HEK293 (cell line): ENCODE data around the gene GUCY1A2.

Source experiments
- CTCF ChIA-PET: fragments of 350-600 bp; formaldehyde crosslinking; extraction: SDS; loops from one replicate; lab custom pipeline; 2021; ENCODE audit warnings: antibody characterized with exemption; lab: Yijun Ruan, JAX
- POLR2A ChIA-PET: fragments of 300-600 bp; formaldehyde crosslinking; extraction: SDS; loops from one replicate; lab custom pipeline; 2020; ENCODE audit warnings: antibody characterized with exemption, inconsistent platforms; lab: Yijun Ruan, JAX
- H3K27ac ChIP-seq: fragments of 200-500 bp; sonication (Bioruptor generic); 2 replicates; pipeline ENCODE4 v1.5.1; 2014; ENCODE audit warnings: low read depth, low read length, control low read depth, inconsistent platforms; ENCODE audit errors: extremely low read depth
- H3K36me3 ChIP-seq, 2 experiments: fragments of 200-500 bp in 1 of 2; sonication (Bioruptor generic) in 1 of 2; 1 replicate in 1 of 2; 2 replicates in 1 of 2; pipeline ENCODE4 v1.5.1; 2014 to 2017; ENCODE audit warnings: inconsistent platforms in 2 of 2, low read length in 2 of 2; ENCODE audit not compliant: control insufficient read depth in 2 of 2, insufficient read depth in 1 of 2
- H3K4me1 ChIP-seq: fragments of 200-500 bp; sonication (Bioruptor generic); 2 replicates; pipeline ENCODE4 v1.5.1; 2014; ENCODE audit warnings: mild to moderate bottlenecking, low read length, inconsistent platforms; ENCODE audit not compliant: control insufficient read depth, insufficient read depth
- H3K4me3 ChIP-seq: 2 replicates; pipeline ENCODE4 v1.5.1; 2011; ENCODE audit warnings: low read depth, mild to moderate bottlenecking, control low read depth, low read length, moderate library complexity
- H3K9me3 ChIP-seq: fragments of 200-500 bp; sonication (Bioruptor generic); 2 replicates; pipeline ENCODE4 v1.5.1; 2014; ENCODE audit warnings: low read depth, low read length, inconsistent platforms; ENCODE audit not compliant: control insufficient read depth, insufficient read depth
- GLI2 ChIP-seq: fragments of 450-650 bp; formaldehyde crosslinking; IDR thresholded peaks from 2 replicates; pipeline ENCODE4; 2017; ENCODE audit warnings: missing biosample characterization, missing genetic modification characterization, low read depth, borderline replicate concordance
- GLIS2 ChIP-seq: fragments of 450-650 bp; formaldehyde crosslinking; IDR thresholded peaks from 2 replicates; pipeline ENCODE4 v1.5.1; 2016; ENCODE audit warnings: missing biosample characterization, missing genetic modification characterization
- HOXC10 ChIP-seq: sonication (generic); formaldehyde crosslinking; IDR thresholded peaks from 2 replicates; pipeline ENCODE4 v1.8.1; 2023; ENCODE audit warnings: mild to moderate bottlenecking, missing genetic modification reagents
- PRDM2 ChIP-seq: fragments of 450-650 bp; formaldehyde crosslinking; IDR thresholded peaks from 2 replicates; pipeline ENCODE4 v1.5.1; 2016; ENCODE audit warnings: missing biosample characterization, missing genetic modification characterization, borderline replicate concordance
- ZBTB10 ChIP-seq: fragments of 450-650 bp; formaldehyde crosslinking; IDR thresholded peaks from 2 replicates; pipeline ENCODE4 v1.5.1; 2016; ENCODE audit warnings: missing biosample characterization, missing genetic modification characterization
- ZNF114 ChIP-seq: fragments of 450-650 bp; formaldehyde crosslinking; IDR thresholded peaks from 2 replicates; pipeline ENCODE4 v1.5.0; 2017; ENCODE audit warnings: missing biosample characterization, missing genetic modification characterization
- ZNF132 ChIP-seq: fragments of 450-650 bp; formaldehyde crosslinking; IDR thresholded peaks from 2 replicates; pipeline ENCODE4 v1.5.1; 2017; ENCODE audit warnings: missing biosample characterization, missing genetic modification characterization, borderline replicate concordance
- ZNF133 ChIP-seq: fragments of 450-650 bp; formaldehyde crosslinking; IDR thresholded peaks from 2 replicates; pipeline ENCODE4 v1.5.1; 2016; ENCODE audit warnings: missing biosample characterization, missing genetic modification characterization
- ZNF19 ChIP-seq: fragments of 450-650 bp; formaldehyde crosslinking; IDR thresholded peaks from 2 replicates; pipeline ENCODE4; 2016; ENCODE audit warnings: missing biosample characterization, missing genetic modification characterization, low read depth
- ZNF2 ChIP-seq: fragments of 450-650 bp; formaldehyde crosslinking; IDR thresholded peaks from 2 replicates; pipeline ENCODE4 v1.5.1; 2016; ENCODE audit warnings: missing biosample characterization, missing genetic modification characterization
- ZNF266 ChIP-seq: fragments of 450-650 bp; formaldehyde crosslinking; IDR thresholded peaks from 2 replicates; pipeline ENCODE4 v1.5.1; 2016; ENCODE audit warnings: missing biosample characterization, missing genetic modification characterization, low read depth
- ZNF416 ChIP-seq: fragments of 450-650 bp; formaldehyde crosslinking; IDR thresholded peaks from 2 replicates; pipeline ENCODE4 v1.5.1; 2016; ENCODE audit warnings: missing biosample characterization, missing genetic modification characterization
- ZNF426 ChIP-seq: fragments of 450-650 bp; formaldehyde crosslinking; IDR thresholded peaks from 2 replicates; pipeline ENCODE4 v1.5.1; 2017; ENCODE audit warnings: missing biosample characterization, missing genetic modification characterization, mild to moderate bottlenecking, inconsistent platforms, moderate library complexity
- ZNF548 ChIP-seq: fragments of 450-650 bp; formaldehyde crosslinking; IDR thresholded peaks from 2 replicates; pipeline ENCODE4 v1.5.1; 2016; ENCODE audit warnings: missing biosample characterization, missing genetic modification characterization
- ZNF561 ChIP-seq: fragments of 450-650 bp; IDR thresholded peaks from 2 replicates; pipeline ENCODE4 v1.5.1; 2018; ENCODE audit warnings: missing biosample characterization, missing genetic modification characterization, borderline replicate concordance
- ZNF621 ChIP-seq: fragments of 450-650 bp; formaldehyde crosslinking; IDR thresholded peaks from 2 replicates; pipeline ENCODE4 v1.5.1; 2017; ENCODE audit warnings: missing biosample characterization, missing genetic modification characterization
- ZNF623 ChIP-seq: fragments of 450-650 bp; formaldehyde crosslinking; IDR thresholded peaks from 2 replicates; pipeline ENCODE4 v1.5.1; 2016; ENCODE audit warnings: missing biosample characterization, missing genetic modification characterization
- ZNF629 ChIP-seq: fragments of 450-650 bp; formaldehyde crosslinking; IDR thresholded peaks from 2 replicates; pipeline ENCODE4 v1.5.1; 2017; ENCODE audit warnings: missing biosample characterization, missing genetic modification characterization
- ZNF664 ChIP-seq: fragments of 450-650 bp; formaldehyde crosslinking; IDR thresholded peaks from 2 replicates; pipeline ENCODE4 v1.5.1; 2016; ENCODE audit warnings: missing biosample characterization, missing genetic modification characterization
- ZNF707 ChIP-seq: fragments of 450-650 bp; formaldehyde crosslinking; IDR thresholded peaks from 2 replicates; pipeline ENCODE4 v1.5.1; 2016; ENCODE audit warnings: missing biosample characterization, missing genetic modification characterization
- ZNF747 ChIP-seq: fragments of 450-650 bp; formaldehyde crosslinking; IDR thresholded peaks from 2 replicates; pipeline ENCODE4 v1.5.1; 2016; ENCODE audit warnings: missing biosample characterization, missing genetic modification characterization
- ZNF791 ChIP-seq: fragments of 450-650 bp; formaldehyde crosslinking; IDR thresholded peaks from 2 replicates; pipeline ENCODE4 v1.5.1; 2016; ENCODE audit warnings: missing biosample characterization, missing genetic modification characterization
- ZSCAN4 ChIP-seq: fragments of 450-650 bp; formaldehyde crosslinking; IDR thresholded peaks from 2 replicates; pipeline ENCODE4 v1.5.1; 2017; ENCODE audit warnings: missing biosample characterization, missing genetic modification characterization
- TF ChIP-seq, protein P1 (sequence below): fragments of 450-650 bp; formaldehyde crosslinking; IDR thresholded peaks from 2 replicates; pipeline ENCODE4 v1.5.1; 2016; ENCODE audit warnings: missing biosample characterization, missing genetic modification characterization
- TF ChIP-seq, protein P2 (sequence below): fragments of 450-650 bp; formaldehyde crosslinking; IDR thresholded peaks from 2 replicates; pipeline ENCODE4 v1.5.1; 2016; ENCODE audit warnings: missing biosample characterization, missing genetic modification characterization, borderline replicate concordance

Gene GUCY1A2

DNA sequence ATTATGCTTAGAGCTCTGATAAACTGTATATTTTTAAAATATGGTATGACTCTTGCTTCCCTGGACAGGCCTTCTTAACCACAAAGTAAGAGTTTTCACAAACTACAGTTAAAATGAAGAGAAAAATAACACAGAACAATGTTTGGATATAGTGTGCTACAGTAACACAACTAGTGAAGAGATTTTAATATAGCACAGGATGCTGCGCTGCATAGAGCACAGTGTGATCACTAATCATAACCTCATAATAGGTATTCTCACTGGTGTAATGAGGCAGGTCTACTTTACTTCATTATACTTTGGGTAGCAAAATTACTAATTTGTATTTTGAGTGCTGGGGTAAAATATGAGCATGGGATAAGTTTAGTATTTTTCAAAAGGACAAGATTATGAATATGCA, 256.5 kb downstream of the GUCY1A2 start:
- H3K9me3 ChIP-seq: no peaks in the 10 kb centered on the region
- ChIA-PET CTCF (no interaction called here), POLR2A (no interaction called here)
- TF ChIP-seq, protein P1, sequence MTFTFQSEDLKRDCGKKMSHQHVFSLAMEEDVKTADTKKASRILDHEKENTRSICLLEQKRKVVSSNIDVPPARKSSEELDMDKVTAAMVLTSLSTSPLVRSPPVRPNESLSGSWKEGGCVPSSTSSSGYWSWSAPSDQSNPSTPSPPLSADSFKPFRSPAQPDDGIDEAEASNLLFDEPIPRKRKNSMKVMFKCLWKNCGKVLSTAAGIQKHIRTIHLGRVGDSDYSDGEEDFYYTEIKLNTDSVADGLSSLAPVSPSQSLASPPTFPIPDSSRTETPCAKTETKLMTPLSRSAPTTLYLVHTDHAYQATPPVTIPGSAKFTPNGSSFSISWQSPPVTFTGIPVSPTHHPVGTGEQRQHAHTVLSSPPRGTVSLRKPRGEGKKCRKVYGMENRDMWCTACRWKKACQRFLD: no peak
- TF ChIP-seq GLIS2 (tag by site-specific recombination) (no peak), ZNF707 (tag by site-specific recombination) (no peak), ZNF747 (tag by site-specific recombination) (no peak), ZNF621 (tag by site-specific recombination) (no peak), ZNF426 (tag by site-specific recombination) (no peak), ZBTB10 (tag by site-specific recombination) (no peak), ZNF2 (tag by site-specific recombination) (no peak), ZNF114 (tag by site-specific recombination) (no peak), ZNF561 (tag by site-specific recombination) (no peak), HOXC10 (CRISPR knock-in tag) (no peak), ZNF416 (no peak), ZNF19 (tag by site-specific recombination) (no peak)
- TF ChIP-seq, protein P2, sequence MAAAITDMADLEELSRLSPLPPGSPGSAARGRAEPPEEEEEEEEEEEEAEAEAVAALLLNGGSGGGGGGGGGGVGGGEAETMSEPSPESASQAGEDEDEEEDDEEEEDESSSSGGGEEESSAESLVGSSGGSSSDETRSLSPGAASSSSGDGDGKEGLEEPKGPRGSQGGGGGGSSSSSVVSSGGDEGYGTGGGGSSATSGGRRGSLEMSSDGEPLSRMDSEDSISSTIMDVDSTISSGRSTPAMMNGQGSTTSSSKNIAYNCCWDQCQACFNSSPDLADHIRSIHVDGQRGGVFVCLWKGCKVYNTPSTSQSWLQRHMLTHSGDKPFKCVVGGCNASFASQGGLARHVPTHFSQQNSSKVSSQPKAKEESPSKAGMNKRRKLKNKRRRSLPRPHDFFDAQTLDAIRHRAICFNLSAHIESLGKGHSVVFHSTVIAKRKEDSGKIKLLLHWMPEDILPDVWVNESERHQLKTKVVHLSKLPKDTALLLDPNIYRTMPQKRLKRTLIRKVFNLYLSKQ: no peak
- H3K4me3 ChIP-seq: no peak overlapping the region
- no peak overlapping the region for H3K27ac ChIP-seq
- no peaks in the 10 kb centered on the region for H3K4me1 ChIP-seq
- H3K36me3 ChIP-seq: no peaks in the 10 kb centered on the region

DNA sequence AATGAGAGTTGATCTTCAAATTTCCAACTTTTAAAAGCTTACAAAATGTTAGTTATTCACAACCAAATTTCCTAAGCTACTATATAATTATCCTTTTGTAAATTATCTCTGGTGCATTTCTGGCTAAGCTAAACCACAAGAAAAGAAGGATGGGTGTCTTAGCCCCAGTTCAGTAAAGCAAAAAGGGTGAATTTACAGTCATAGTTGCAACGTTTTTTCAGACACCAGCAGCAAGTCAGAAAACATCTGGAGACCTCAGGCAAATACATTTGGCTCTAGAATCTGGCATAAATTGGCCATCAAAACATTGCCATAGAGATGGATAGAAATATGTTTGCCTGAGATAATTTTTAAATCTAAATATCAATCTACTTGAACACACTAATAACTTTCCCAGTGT, 257.0 kb downstream of the GUCY1A2 start:
- ChIA-PET CTCF (interaction anchor here (0.7 kb wide), 2 partner anchors 180 to 248 kb away, joined by 3 read pairs; no protein-coding TSS in a partner anchor), POLR2A (no interaction called here)
- Histone ChIP-seq H3K4me3 (no peak overlapping the region), H3K27ac (no peak overlapping the region), H3K36me3 (no peaks in the 10 kb centered on the region), H3K4me1 (no peaks in the 10 kb centered on the region), H3K9me3 (no peaks in the 10 kb centered on the region)
- TF ChIP-seq ZNF629: no peak
- no peak for TF ChIP-seq ZSCAN4 (tag by site-specific recombination)
- TF ChIP-seq ZNF133 (tag by site-specific recombination): no peak
- TF ChIP-seq ZNF266 (tag by site-specific recombination): no peak
- TF ChIP-seq ZNF623: no peak
- no peak for TF ChIP-seq ZNF132 (tag by site-specific recombination)
- no peak for TF ChIP-seq GLI2 (tag by site-specific recombination)
- TF ChIP-seq ZNF548: no peak
- no peak for TF ChIP-seq PRDM2 (tag by site-specific recombination)
- no peak for TF ChIP-seq ZNF791
- TF ChIP-seq ZNF664: no peak
